Ovary (tissue), 9 donors: ENCODE data around the gene DGKQ. TPM values are rescaled to one million over a fixed set of nuclear protein-coding genes. Genes with fewer than 3 reads are reported as not detected.

Experiments used
- DNase-seq, 5 donors: peaks; one replicate each; pipeline ENCODE4 v3.0.0-alpha.2; 2019 to 2020
- H3K27ac ChIP-seq, 2 donors: fragments of 200-600 bp; one replicate each; pipeline versions ENCODE4 v1.5.1 to v1.8.0; 2019 to 2022
- H3K27me3 ChIP-seq: fragments of 200-600 bp; one replicate; pipeline ENCODE4 v1.8.0; 2022
- H3K36me3 ChIP-seq: fragments of 200-600 bp; sonication (generic); one replicate; pipeline ENCODE4 v1.5.1; 2019
- H3K4me1 ChIP-seq: one replicate; pipeline ENCODE4 v1.8.1; 2013; ENCODE audit warnings: mild to moderate bottlenecking, moderate library complexity; ENCODE audit not compliant: insufficient read depth
- H3K4me3 ChIP-seq: fragments of 200-600 bp; sonication (generic); one replicate; pipeline ENCODE4 v1.5.1; 2017
- H3K9me3 ChIP-seq, 2 donors: fragments of 200-600 bp in 1 of 2; sonication (generic) in 1 of 2; one replicate each; pipeline versions ENCODE4 v1.5.1 to v1.8.1; 2013 to 2019; ENCODE audit warnings: mild to moderate bottlenecking in 1 of 2, moderate library complexity in 1 of 2
- CTCF ChIP-seq, 3 donors: fragments of 450-650 bp in 2 of 3; fragments of 200-600 bp in 1 of 3; IDR thresholded peaks; one replicate each; pipeline versions ENCODE4 v1.5.1 to v1.8.0; 2016 to 2022; ENCODE audit warnings: antibody characterized with exemption in 3 of 3, mild to moderate bottlenecking in 1 of 3
- EP300 ChIP-seq: sonication (generic); formaldehyde crosslinking; IDR thresholded peaks from one replicate; pipeline ENCODE4 v1.6.1; 2017; ENCODE audit warnings: antibody characterized with exemption
- POLR2A ChIP-seq: fragments of 450-650 bp; IDR thresholded peaks from one replicate; pipeline ENCODE4 v1.6.1; 2017; ENCODE audit warnings: antibody characterized with exemption, mild to moderate bottlenecking, moderate library complexity
- WGBS, 3 donors: extraction: QIAGEN DNeasy Blood & Tissue Kit in 1 of 3; methylation state at CpG; one replicate each; pipeline versions ENCODE4 v1.1.5 to v1.1.7; 2013 to 2017; 5-methylcytosine and 5-hydroxymethylcytosine counted together
- intact Hi-C, 4 donors: fragments of 100-400 bp; cut with DNase I; formaldehyde crosslinking; loops; one replicate each; pipeline versions ENCODE4 v1.11.0 to v1.15.1; 2022 to 2023
- polyA plus RNA-seq, 2 donors: library from polyadenylated mRNA; stranded (reverse); fragments of 200-250 nt in 1 of 2; fragments of 350-450 nt in 1 of 2; fragmentation: Illumina TruSeq in 1 of 2; extraction: RNeasy Lipid Tissue Mini Kit (QIAGEN cat#74804) in 1 of 2; gene quantifications; one replicate each; pipeline ENCODE4 v1.2.3, GENCODE V29; 2013 to 2014
- total RNA-seq, 7 donors: library from RNA; depleted of rRNA in 2 of 7; stranded (reverse); fragments of >200 nt in 2 of 7; fragmentation: NEBNext Ultra II Directional in 3 of 7; extraction: Animal tissue kit (Norgen Biotek cat#: 25700) in 3 of 7; gene quantifications; one replicate each; pipeline versions ENCODE4 v1.1.0 to v1.2.4, GENCODE V29; 2016 to 2023
- donor health status: DM: no; HTN: no; CAD: no; lungs with moderate emphysema.
- donor health status: DM: no; HTN: no; CAD: no.
- donor health status: Bipolar disorder and iron deficiency.
- donor health status: DM: yes; HTN: yes; CAD: no.
- donor health status: DM: no; HTN: no; CAD: no.
- donor health status: DM: yes; HTN: yes; CAD: no.

The DGKQ gene
- total and polyA plus RNA-seq, 9 donors: 0.53 to 12.9 (median 6.9) TPM

- H3K27ac ChIP-seq: no peak overlapping the region
- H3K9me3 ChIP-seq: no peaks in the 10 kb centered on the region
- H3K4me1 ChIP-seq: no peaks in the 10 kb centered on the region
- H3K27me3 ChIP-seq: no peaks in the 10 kb centered on the region
- peak in 1 of 5 donors; percentile 14 for DNase-seq
- no peaks in the 10 kb centered on the region for H3K36me3 ChIP-seq
- no peak overlapping the region for H3K4me3 ChIP-seq
- TF ChIP-seq EP300 (no peak), POLR2A (no peak), CTCF (IDR thresholded peaks at IDR 0.05) (no peak)
- intact Hi-C loops: no loop called here
- WGBS, 3 donors: 65 to 70% (median 68%) methylated on average over 23 to 24 of the region's 24 CpGs
Observed at GRCh38 chr4:959338-960139, 13.8 kb downstream of the DGKQ start.

GRCh38 chr4:958696-959337, 14.6 kb downstream of the DGKQ start:
- no peaks in the 10 kb centered on the region for H3K36me3 ChIP-seq
- H3K9me3 ChIP-seq: no peaks in the 10 kb centered on the region
- no peak for DNase-seq
- H3K4me1 ChIP-seq: no peaks in the 10 kb centered on the region
- intact Hi-C loops: no loop called here
- WGBS, 3 donors: 80 to 83% (median 83%) methylated on average over 17 of the region's 17 CpGs
- no peak overlapping the region for H3K27ac ChIP-seq
- TF ChIP-seq EP300: no peak
- H3K27me3 ChIP-seq: no peaks in the 10 kb centered on the region
- H3K4me3 ChIP-seq: no peak overlapping the region

GRCh38 chr4:958314-958665, 15.1 kb downstream of the DGKQ start:
- Histone ChIP-seq H3K27me3 (no peaks in the 10 kb centered on the region), H3K36me3 (no peaks in the 10 kb centered on the region), H3K27ac (no peak overlapping the region), H3K4me1 (no peaks in the 10 kb centered on the region), H3K9me3 (no peaks in the 10 kb centered on the region), H3K4me3 (no peak overlapping the region)
- 86 to 92% (median 88%) methylated on average over 17 of the region's 17 CpGs for WGBS, 3 donors
- intact Hi-C loops: no loop called here
- TF ChIP-seq EP300 (no peak), POLR2A (no peak), CTCF (IDR thresholded peaks at IDR 0.05) (no peak)
- DNase-seq: no peak

- H3K9me3 ChIP-seq: no peaks in the 10 kb centered on the region
- no peaks in the 10 kb centered on the region for H3K27me3 ChIP-seq
- intact Hi-C loops: no loop called here
- WGBS, 3 donors: 92 to 94% (median 93%) methylated on average over 44 to 45 of the region's 45 CpGs
- no peak overlapping the region for H3K27ac ChIP-seq
- no peak overlapping the region for H3K4me3 ChIP-seq
- peak in 2 of 5 donors; percentile 17 to 25 for DNase-seq
- H3K36me3 ChIP-seq: no peaks in the 10 kb centered on the region
- TF ChIP-seq CTCF (IDR thresholded peaks at IDR 0.05) (no peak), POLR2A (no peak), EP300 (no peak)
- no peaks in the 10 kb centered on the region for H3K4me1 ChIP-seq
Observed at GRCh38 chr4:957581-958313, 15.6 kb downstream of the DGKQ start.
